ENCODE measurements around the gene EXT2.

DNA sequence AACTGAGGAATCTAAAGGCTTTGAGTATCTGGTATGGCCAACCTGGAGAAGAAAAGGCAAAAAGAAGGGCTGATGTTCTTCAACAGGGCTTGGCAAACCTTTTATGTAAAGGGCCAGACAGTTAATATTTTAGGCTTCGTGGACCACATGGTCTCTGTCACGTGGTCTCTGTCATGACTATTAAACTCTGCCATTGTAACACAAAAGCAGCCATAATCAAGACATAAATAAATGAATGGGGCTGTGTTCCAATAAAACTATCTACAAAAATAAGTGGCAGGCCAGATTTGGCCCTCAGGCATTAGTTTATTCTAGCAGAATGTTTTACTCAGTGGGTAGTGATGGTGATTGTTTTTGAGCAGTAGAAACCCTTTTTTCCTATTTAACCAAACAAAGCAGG, 48.2 kb upstream of the EXT2 start:
- TF ChIP-seq, protein P1, sequence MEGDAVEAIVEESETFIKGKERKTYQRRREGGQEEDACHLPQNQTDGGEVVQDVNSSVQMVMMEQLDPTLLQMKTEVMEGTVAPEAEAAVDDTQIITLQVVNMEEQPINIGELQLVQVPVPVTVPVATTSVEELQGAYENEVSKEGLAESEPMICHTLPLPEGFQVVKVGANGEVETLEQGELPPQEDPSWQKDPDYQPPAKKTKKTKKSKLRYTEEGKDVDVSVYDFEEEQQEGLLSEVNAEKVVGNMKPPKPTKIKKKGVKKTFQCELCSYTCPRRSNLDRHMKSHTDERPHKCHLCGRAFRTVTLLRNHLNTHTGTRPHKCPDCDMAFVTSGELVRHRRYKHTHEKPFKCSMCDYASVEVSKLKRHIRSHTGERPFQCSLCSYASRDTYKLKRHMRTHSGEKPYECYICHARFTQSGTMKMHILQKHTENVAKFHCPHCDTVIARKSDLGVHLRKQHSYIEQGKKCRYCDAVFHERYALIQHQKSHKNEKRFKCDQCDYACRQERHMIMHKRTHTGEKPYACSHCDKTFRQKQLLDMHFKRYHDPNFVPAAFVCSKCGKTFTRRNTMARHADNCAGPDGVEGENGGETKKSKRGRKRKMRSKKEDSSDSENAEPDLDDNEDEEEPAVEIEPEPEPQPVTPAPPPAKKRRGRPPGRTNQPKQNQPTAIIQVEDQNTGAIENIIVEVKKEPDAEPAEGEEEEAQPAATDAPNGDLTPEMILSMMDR (IDR thresholded peaks at IDR 0.05), result no peak
- no peak for TF ChIP-seq POLR2A (IDR thresholded peaks at IDR 0.05)
